ENCODE data around the gene DNMT3A. TPM values are rescaled to one million over a fixed set of nuclear protein-coding genes. Genes with fewer than 3 reads are reported as not detected.

Gene DNMT3A
- total and polyA plus RNA-seq, 2 of the 8 experiments (the other 6 are each of a cell fraction or from before 2014, with no cell fraction given) = 33.6 to 178 TPM

GRCh38 chr2:25339211-25339674 lies 2.5 kb downstream of the DNMT3A start:
- Histone ChIP-seq H3K23ac (ENCODE audit: insufficient read length) (no peak overlapping the region), H3K18ac (ENCODE audit: extremely low read depth, low read length) (no peak overlapping the region), H4K8ac (ENCODE audit: extremely low read depth, insufficient read depth, low read length) (no peak overlapping the region), H3K56ac (replicated peaks; ENCODE audit: insufficient read length, low read depth, low read length) (no peak overlapping the region), H3K14ac (ENCODE audit: insufficient read length) (no peak overlapping the region), H2BK120ac (replicated peaks; ENCODE audit: low read depth, low read length) (no peak overlapping the region), H2AK5ac (ENCODE audit: low read depth, low read length) (peak overlapping the region; percentile 8; the same call in 1 of the 2 replicates), H2BK15ac (ENCODE audit: low read length) (no peak overlapping the region), H3K9ac (replicated peaks in 1 of 4; ENCODE audit: extremely low read depth in 1 of 4, low read depth in 3 of 4, low read length in 3 of 4) (no peak overlapping the region), H3K36me3 (ENCODE audit: control insufficient read depth in 2 of 4, insufficient read depth in 4 of 4, low read length in 3 of 4) (no peaks in the 10 kb centered on the region), H3K4me3 (ENCODE audit: extremely low read depth in 1 of 4, insufficient read depth in 2 of 4, low read depth in 3 of 4, low read length in 4 of 4) (no peak overlapping the region; a peak in 1 of 8 replicates), H3K27ac (ENCODE audit: low read depth, low read length) (no peak overlapping the region), H3K23me2 (ENCODE audit: low read depth, low read length) (peaks cover 9% of the 10 kb centered on the region; the same call in 1 of the 2 replicates), H4K91ac (replicated peaks; ENCODE audit: insufficient read length, low read length) (no peak overlapping the region), H3K9me3 (ENCODE audit: insufficient read depth in 2 of 2, low read depth in 1 of 2, low read length in 1 of 2) (no peaks in the 10 kb centered on the region), H2BK12ac (ENCODE audit: low read depth, low read length) (0 out of 2 replicates have a peak overlapping the region, but pooled peaks have one; percentile 14), H3K4me2 (ENCODE audit: insufficient read depth in 1 of 2, low read depth in 2 of 2, low read length in 2 of 2) (no peak overlapping the region; a peak in 1 of 4 replicates), H2BK5ac (ENCODE audit: low read depth, low read length) (no peak overlapping the region), H2AFZ (ENCODE audit: low read length) (no peak overlapping the region), H4K20me1 (replicated peaks in 1 of 2; ENCODE audit: control insufficient read depth in 1 of 2, insufficient read depth in 2 of 2, low read length in 2 of 2) (peaks cover 3 to 11% of the 10 kb centered on the region in 2 experiments), H3K79me2 (ENCODE audit: control insufficient read depth in 1 of 2, insufficient read depth in 2 of 2, low read length in 2 of 2) (peaks cover 0 to 4% of the 10 kb centered on the region in 2 experiments; a peak in 1 of 4 replicates), H3K4me1 (replicated peaks in 1 of 4; ENCODE audit: control insufficient read depth in 3 of 4, insufficient read depth in 4 of 4, low read length in 3 of 4) (peaks cover 8 to 44% (median 28%) of the 10 kb centered on the region in 4 experiments), H3K27me3 (replicated peaks in 1 of 4; ENCODE audit: control insufficient read depth in 3 of 4, extremely low read depth in 1 of 4, insufficient read depth in 3 of 4, low read length in 3 of 4) (peaks cover 0 to 18% (median 12%) of the 10 kb centered on the region in 4 experiments; a peak in 6 of 7 replicates), H3K79me1 (ENCODE audit: low read depth, low read length) (peaks cover 3% of the 10 kb centered on the region), H2BK20ac (ENCODE audit: low read length) (no peak overlapping the region), H3K4ac (replicated peaks; ENCODE audit: insufficient read length, low read depth, low read length) (no peak overlapping the region), H4K5ac (ENCODE audit: insufficient read length, low read depth, low read length) (no peak overlapping the region)
- no peak for FAIRE-seq
- CTCF ChIA-PET (ENCODE audit: partially characterized antibody) = interaction anchor here (0.7 to 11.4 kb wide), 16 partner anchors 8 to 278 kb away, joined by 3 to 178 read pairs (median 4); no protein-coding TSS in a partner anchor
- WGBS, 2 experiments (ENCODE audit: extremely low coverage in 1 of 2, insufficient coverage in 1 of 2, insufficient read length in 1 of 2, insufficient replicate concordance in 2 of 2, low coverage in 1 of 2, low lambda C conversion rate in 2 of 2, missing lambda C conversion rate in 1 of 2) = 71% methylated on average over 8 of the region's 8 CpGs; no CpG with 5 or more reads in 1 of the 2 experiments
- DNase-seq (ENCODE audit: low read depth in 1 of 2, low spot score in 2 of 2) = peak in 1 of 2 experiments; percentile 53
- TF ChIP-seq YY1 (IDR thresholded peaks at IDR 0.05; ENCODE audit: low read depth, low read length) (no peak), MAFK (IDR thresholded peaks at IDR 0.05; ENCODE audit: low read depth, low read length) (no peak), EP300 (IDR thresholded peaks at IDR 0.05; ENCODE audit: borderline replicate concordance in 1 of 2, low read depth in 2 of 2, low read length in 2 of 2) (no peak), POLR2AphosphoS5 (IDR thresholded peaks at IDR 0.05; ENCODE audit: low read depth, low read length) (no peak), E2F6 (IDR thresholded peaks at IDR 0.05) (0 out of 2 replicates have a peak, but pooled peaks have one; percentile 20), SRF (IDR thresholded peaks at IDR 0.05; ENCODE audit: low read depth, low read length) (no peak), CHD1 (IDR thresholded peaks at IDR 0.05; ENCODE audit: low read depth, low read length) (no peak), TAF1 (IDR thresholded peaks at IDR 0.05; ENCODE audit: low read depth, low read length) (no peak)
- POLR2A ChIA-PET (ENCODE audit: partially characterized antibody) = interaction anchor here (0.9 to 2.2 kb wide), 9 partner anchors 12 to 88 kb away, joined by 3 to 9 read pairs (median 3); no protein-coding TSS in a partner anchor
